H54 (cell line): ENCODE data around the gene ZEB1.

Experiments
- DNase-seq: peaks from one replicate; pipeline ENCODE4 v3.0.0; 2011; ENCODE audit warnings: low spot score, mixed read lengths; ENCODE audit not compliant: insufficient read length
- FAIRE-seq: peaks from 3 replicates; lab custom pipeline; 2011; peaks lifted over from hg19 to GRCh38; lab: Jason Lieb, UNC
- POLR2A ChIP-seq: IDR thresholded peaks from 2 replicates; pipeline ENCODE4 v1.6.1; 2011; ENCODE audit warnings: low read depth, mild to moderate bottlenecking, low read length

The ZEB1 gene

GRCh38 chr10:31366703-31367102 lies 47.7 kb downstream of the ZEB1 start:
- FAIRE-seq = no peak
- no peak for DNase-seq
- TF ChIP-seq POLR2A = no peak

GRCh38 chr10:31368724-31369123 lies 49.7 kb downstream of the ZEB1 start:
- no peak for TF ChIP-seq POLR2A
- no peak for FAIRE-seq
- no peak for DNase-seq

- TF ChIP-seq POLR2A = no peak
- no peak for FAIRE-seq
- DNase-seq = no peak
Observed at GRCh38 chr10:31372439-31372838, 53.4 kb downstream of the ZEB1 start.

- FAIRE-seq = peak; percentile 84
- no peak for TF ChIP-seq POLR2A
Observed at GRCh38 chr10:31374146-31374696, 55.2 kb downstream of the ZEB1 start.

GRCh38 chr10:31381171-31381570 lies 62.2 kb downstream of the ZEB1 start:
- DNase-seq (no peak), FAIRE-seq (no peak)

More at GRCh38 chr10:31374146-31374696, 55.2 kb downstream of the ZEB1 start:
- DNase-seq = no peak

GRCh38 chr10:31381766-31382316 lies 62.8 kb downstream of the ZEB1 start:
- peak; percentile 57 for FAIRE-seq
- no peak for TF ChIP-seq POLR2A
- DNase-seq = no peak

More at GRCh38 chr10:31381171-31381570, 62.2 kb downstream of the ZEB1 start:
- TF ChIP-seq POLR2A = no peak

GRCh38 chr10:31383810-31384588 lies 65.0 kb downstream of the ZEB1 start:
- no peak for DNase-seq
- FAIRE-seq = no peak
- no peak for TF ChIP-seq POLR2A

- no peak for DNase-seq
- FAIRE-seq = peak; percentile 60
- no peak for TF ChIP-seq POLR2A
Observed at GRCh38 chr10:31384589-31384949, 65.6 kb downstream of the ZEB1 start.

GRCh38 chr10:31390804-31391203 lies 71.8 kb downstream of the ZEB1 start:
- DNase-seq (no peak), FAIRE-seq (peak; percentile 30)
- TF ChIP-seq POLR2A = no peak

- no peak for TF ChIP-seq POLR2A
- FAIRE-seq (no peak), DNase-seq (no peak)
Observed at GRCh38 chr10:31393844-31394243, 74.8 kb downstream of the ZEB1 start.

- TF ChIP-seq POLR2A = no peak
- FAIRE-seq (peak; percentile 11), DNase-seq (no peak)
Observed at GRCh38 chr10:31395695-31396094, 76.7 kb downstream of the ZEB1 start.

GRCh38 chr10:31396376-31396775 lies 77.4 kb downstream of the ZEB1 start:
- peak; percentile 45 for FAIRE-seq
- no peak for TF ChIP-seq POLR2A
- no peak for DNase-seq

GRCh38 chr10:31397852-31398251 lies 78.8 kb downstream of the ZEB1 start:
- no peak for DNase-seq
- TF ChIP-seq POLR2A = no peak
- no peak for FAIRE-seq

GRCh38 chr10:31399171-31399570 lies 80.2 kb downstream of the ZEB1 start:
- FAIRE-seq (no peak), DNase-seq (no peak)
- TF ChIP-seq POLR2A = no peak
